Osteocyte (in vitro differentiated cells): ENCODE measurements around the gene ROR1. TPM values are rescaled to one million over a fixed set of nuclear protein-coding genes. Genes with fewer than 3 reads are reported as not detected.

Experiments used
- DNase-seq: peaks from one replicate; pipeline ENCODE4 v3.0.0; 2021; ENCODE audit warnings: mixed read lengths; ENCODE audit not compliant: unreplicated experiment; ENCODE audit errors: extremely low spot score
- H3K27ac Mint-ChIP-seq: one replicate; pipeline ENCODE4 v1.8.0; 2021; ENCODE audit warnings: mild to moderate bottlenecking, mixed read lengths; ENCODE audit not compliant: unreplicated experiment
- H3K27me3 Mint-ChIP-seq: one replicate; pipeline ENCODE4 v1.8.0; 2021; ENCODE audit warnings: mixed read lengths; ENCODE audit not compliant: unreplicated experiment
- H3K36me3 Mint-ChIP-seq: one replicate; pipeline ENCODE4 v1.8.0; 2021; ENCODE audit warnings: mixed read lengths; ENCODE audit not compliant: unreplicated experiment
- H3K4me1 Mint-ChIP-seq: one replicate; pipeline ENCODE4 v1.8.0; 2021; ENCODE audit warnings: mixed read lengths; ENCODE audit not compliant: unreplicated experiment
- H3K4me3 Mint-ChIP-seq: one replicate; pipeline ENCODE4 v1.8.0; 2021; ENCODE audit warnings: mild to moderate bottlenecking, moderate library complexity, mixed read lengths; ENCODE audit not compliant: unreplicated experiment
- H3K9me3 Mint-ChIP-seq: one replicate; pipeline ENCODE4 v1.8.0; 2021; ENCODE audit warnings: mixed read lengths; ENCODE audit not compliant: unreplicated experiment
- total RNA-seq: library from RNA; stranded (reverse); gene quantifications from 2 replicates; pipeline ENCODE4 v1.2.1, GENCODE V29; 2021
- TF ChIP-seq, protein P1 (sequence below): fragments of 200-600 bp; sonication (generic); IDR thresholded peaks from 2 replicates; pipeline ENCODE4 v1.5.0; 2021; ENCODE audit warnings: antibody characterized with exemption, mild to moderate bottlenecking, moderate library complexity

The ROR1 gene
- total RNA-seq, 1 donor from 2014 or later = 20.6 TPM

DNA sequence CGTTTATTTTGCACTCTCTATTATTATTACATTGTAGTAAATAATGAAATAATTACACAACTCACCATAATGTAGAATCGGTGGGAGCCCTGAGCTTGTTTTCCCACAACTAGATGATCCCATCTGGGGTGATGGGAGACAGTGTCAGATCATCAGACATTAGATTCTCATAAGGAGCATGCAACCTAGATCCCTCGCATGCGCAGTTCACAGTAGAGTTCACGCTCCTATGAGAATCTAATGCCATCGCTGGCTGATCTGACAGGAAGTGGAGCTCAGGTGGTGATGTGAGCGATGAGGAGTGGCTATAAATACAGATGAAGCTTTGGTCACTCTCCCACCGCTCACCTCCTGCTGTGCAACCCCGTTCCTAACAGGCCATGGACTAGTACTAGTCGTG is 112.1 kb downstream of the ROR1 start:
- H3K27ac Mint-ChIP-seq = no peak overlapping the region
- no peaks in the 10 kb centered on the region for H3K27me3 Mint-ChIP-seq
- TF ChIP-seq, protein P1, sequence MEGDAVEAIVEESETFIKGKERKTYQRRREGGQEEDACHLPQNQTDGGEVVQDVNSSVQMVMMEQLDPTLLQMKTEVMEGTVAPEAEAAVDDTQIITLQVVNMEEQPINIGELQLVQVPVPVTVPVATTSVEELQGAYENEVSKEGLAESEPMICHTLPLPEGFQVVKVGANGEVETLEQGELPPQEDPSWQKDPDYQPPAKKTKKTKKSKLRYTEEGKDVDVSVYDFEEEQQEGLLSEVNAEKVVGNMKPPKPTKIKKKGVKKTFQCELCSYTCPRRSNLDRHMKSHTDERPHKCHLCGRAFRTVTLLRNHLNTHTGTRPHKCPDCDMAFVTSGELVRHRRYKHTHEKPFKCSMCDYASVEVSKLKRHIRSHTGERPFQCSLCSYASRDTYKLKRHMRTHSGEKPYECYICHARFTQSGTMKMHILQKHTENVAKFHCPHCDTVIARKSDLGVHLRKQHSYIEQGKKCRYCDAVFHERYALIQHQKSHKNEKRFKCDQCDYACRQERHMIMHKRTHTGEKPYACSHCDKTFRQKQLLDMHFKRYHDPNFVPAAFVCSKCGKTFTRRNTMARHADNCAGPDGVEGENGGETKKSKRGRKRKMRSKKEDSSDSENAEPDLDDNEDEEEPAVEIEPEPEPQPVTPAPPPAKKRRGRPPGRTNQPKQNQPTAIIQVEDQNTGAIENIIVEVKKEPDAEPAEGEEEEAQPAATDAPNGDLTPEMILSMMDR = no peak
- no peaks in the 10 kb centered on the region for H3K36me3 Mint-ChIP-seq
- H3K9me3 Mint-ChIP-seq = peaks cover 8% of the 10 kb centered on the region
- DNase-seq = no peak
- H3K4me3 Mint-ChIP-seq = no peak overlapping the region
- H3K4me1 Mint-ChIP-seq = no peaks in the 10 kb centered on the region

DNA sequence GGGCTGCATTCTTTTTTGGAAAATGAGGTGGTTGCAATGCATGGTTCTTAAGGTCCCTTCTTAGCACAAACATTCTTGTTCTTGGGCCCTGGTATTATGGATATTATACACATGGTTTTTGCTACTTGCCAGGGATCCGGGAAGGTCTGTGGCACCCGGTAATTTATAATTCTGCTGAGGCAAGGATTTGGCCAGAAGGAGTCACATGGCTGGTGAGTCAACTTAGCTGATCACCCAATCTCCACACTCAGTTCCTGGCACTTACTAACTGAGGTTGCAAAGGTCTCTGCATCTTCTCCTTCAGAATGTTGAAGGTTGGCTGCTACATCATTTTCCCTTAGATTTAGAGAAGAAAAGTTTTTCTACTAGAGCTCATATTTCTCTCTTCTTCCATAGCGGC is 112.5 kb downstream of the ROR1 start:
- no peaks in the 10 kb centered on the region for H3K36me3 Mint-ChIP-seq
- TF ChIP-seq, protein P1 = no peak
- H3K9me3 Mint-ChIP-seq = peaks cover 8% of the 10 kb centered on the region
- no peak for DNase-seq
- no peak overlapping the region for H3K4me3 Mint-ChIP-seq
- H3K27me3 Mint-ChIP-seq = no peaks in the 10 kb centered on the region
- no peaks in the 10 kb centered on the region for H3K4me1 Mint-ChIP-seq
- no peak overlapping the region for H3K27ac Mint-ChIP-seq

DNA sequence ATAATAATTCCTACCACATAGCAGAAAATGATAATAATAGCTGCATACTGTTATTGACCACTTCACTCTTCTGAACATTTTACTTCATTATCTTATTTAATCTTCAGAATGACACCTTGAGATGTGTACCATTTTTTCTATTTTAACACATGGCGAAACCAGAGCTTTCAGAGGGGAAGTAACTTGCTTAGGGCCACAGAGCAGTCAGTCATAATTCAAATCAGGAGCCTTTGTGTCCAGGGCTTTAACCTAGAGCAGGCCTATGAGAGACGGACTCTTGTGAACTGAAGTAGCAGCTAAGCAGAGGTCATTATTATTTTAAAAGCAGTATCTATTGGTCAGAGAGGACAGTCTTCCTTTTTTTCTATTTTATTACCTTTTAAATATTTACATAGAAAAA is 114.0 kb downstream of the ROR1 start:
- no peak for DNase-seq

DNA sequence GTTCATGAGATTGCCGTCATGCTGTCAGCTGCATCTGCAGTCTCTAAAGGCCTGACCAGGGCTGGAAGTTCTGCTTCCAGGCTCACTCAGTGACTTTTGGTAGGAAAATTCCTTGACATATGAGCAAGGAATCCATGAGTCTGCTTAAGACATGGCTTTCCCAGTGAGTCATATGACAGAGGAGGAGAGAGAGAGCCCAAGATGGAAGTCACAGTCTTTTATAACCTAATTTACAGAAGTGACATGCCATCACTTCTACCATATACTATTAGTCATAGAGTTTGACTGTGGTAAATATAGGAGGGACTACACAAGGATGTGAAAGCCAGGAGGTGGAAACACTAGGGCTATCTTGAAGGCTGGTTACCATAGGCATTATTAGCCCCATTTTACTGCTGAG is 115.2 kb downstream of the ROR1 start:
- Mint-ChIP-seq H3K9me3 (peaks cover 8% of the 10 kb centered on the region), H3K27ac (no peak overlapping the region), H3K27me3 (no peaks in the 10 kb centered on the region), H3K36me3 (no peaks in the 10 kb centered on the region), H3K4me3 (no peak overlapping the region), H3K4me1 (peaks cover 6% of the 10 kb centered on the region)
- no peak for DNase-seq
- TF ChIP-seq, protein P1 = no peak

More for the DNA sequence above, 114.0 kb downstream of the ROR1 start:
- Mint-ChIP-seq H3K27me3 (no peaks in the 10 kb centered on the region), H3K4me3 (no peak overlapping the region), H3K9me3 (peaks cover 8% of the 10 kb centered on the region), H3K27ac (no peak overlapping the region), H3K36me3 (no peaks in the 10 kb centered on the region), H3K4me1 (peaks cover 2% of the 10 kb centered on the region)
- TF ChIP-seq, protein P1 = no peak

DNA sequence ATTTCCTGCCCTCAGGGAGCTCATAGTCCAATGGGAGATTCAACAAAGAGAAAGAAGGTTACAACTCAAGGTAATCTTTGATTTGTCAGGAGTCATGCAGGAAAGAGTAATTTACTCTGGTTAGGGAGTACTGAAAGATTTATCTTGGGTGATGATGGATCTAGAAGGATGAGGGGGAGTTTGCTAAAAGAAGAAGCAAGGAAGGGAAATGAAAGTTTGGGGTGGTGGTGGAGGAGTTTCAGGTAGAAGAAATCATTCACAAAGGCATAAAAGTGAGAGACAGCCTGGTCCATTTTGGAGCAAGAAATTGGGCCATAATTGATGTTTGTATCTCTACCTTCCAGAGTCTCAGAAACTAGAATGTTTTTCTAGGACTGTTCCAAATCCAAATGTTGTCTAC is 116.7 kb downstream of the ROR1 start:
- DNase-seq = no peak
- no peaks in the 10 kb centered on the region for H3K27me3 Mint-ChIP-seq
- no peak overlapping the region for H3K27ac Mint-ChIP-seq
- peaks cover 8% of the 10 kb centered on the region for H3K9me3 Mint-ChIP-seq
- TF ChIP-seq, protein P1 = no peak
- H3K36me3 Mint-ChIP-seq = no peaks in the 10 kb centered on the region
- H3K4me3 Mint-ChIP-seq = no peak overlapping the region
- peaks cover 6% of the 10 kb centered on the region for H3K4me1 Mint-ChIP-seq
